Inferior parietal cortex (tissue), 1 donor: ENCODE results near the gene UBE2QL1.
A peak's percentile ranks its signal among the peaks of the same experiment; 100 is the strongest.

Source experiments
- DNase-seq: peaks from one replicate; pipeline ENCODE4 v3.0.0-alpha.2; 2016; ENCODE audit errors: extremely low spot score

The UBE2QL1 gene

GRCh38 chr5:6454628-6455053 lies 6.0 kb downstream of the UBE2QL1 start:
- no peak for DNase-seq

GRCh38 chr5:6455571-6456200 lies 7.0 kb downstream of the UBE2QL1 start:
- DNase-seq, result no peak

GRCh38 chr5:6456766-6457370 lies 8.2 kb downstream of the UBE2QL1 start:
- DNase-seq, result no peak

GRCh38 chr5:6457592-6457991 lies 8.9 kb downstream of the UBE2QL1 start:
- DNase-seq, result no peak

- DNase-seq, result no peak
Observed at GRCh38 chr5:6458833-6459232, 10.2 kb downstream of the UBE2QL1 start.

- no peak for DNase-seq
Observed at GRCh38 chr5:6459896-6460295, 11.2 kb downstream of the UBE2QL1 start.

- DNase-seq, result no peak
Observed at GRCh38 chr5:6461006-6461405, 12.3 kb downstream of the UBE2QL1 start.

- DNase-seq, result no peak
Observed at GRCh38 chr5:6461793-6462650, 13.4 kb downstream of the UBE2QL1 start.

- DNase-seq, result peak; percentile 6
Observed at GRCh38 chr5:6462671-6463070, 14.0 kb downstream of the UBE2QL1 start.

- peak; percentile 31 for DNase-seq
Observed at GRCh38 chr5:6464441-6464840, 15.8 kb downstream of the UBE2QL1 start.

- DNase-seq, result no peak
Observed at GRCh38 chr5:6465831-6466790, 17.5 kb downstream of the UBE2QL1 start.

GRCh38 chr5:6466975-6467567 lies 18.4 kb downstream of the UBE2QL1 start:
- peak; percentile 17 for DNase-seq

- DNase-seq, result no peak
Observed at GRCh38 chr5:6467591-6467990, 18.9 kb downstream of the UBE2QL1 start.

- no peak for DNase-seq
Observed at GRCh38 chr5:6468104-6468503, 19.4 kb downstream of the UBE2QL1 start.

- no peak for DNase-seq
Observed at GRCh38 chr5:6468870-6469269, 20.2 kb downstream of the UBE2QL1 start.

GRCh38 chr5:6469836-6470235 lies 21.2 kb downstream of the UBE2QL1 start:
- DNase-seq, result no peak

- no peak for DNase-seq
Observed at GRCh38 chr5:6470672-6471071, 22.0 kb downstream of the UBE2QL1 start.

GRCh38 chr5:6471252-6471651 lies 22.6 kb downstream of the UBE2QL1 start:
- DNase-seq, result no peak

GRCh38 chr5:6472792-6473191 lies 24.1 kb downstream of the UBE2QL1 start:
- no peak for DNase-seq

- no peak for DNase-seq
Observed at GRCh38 chr5:6473284-6473683, 24.6 kb downstream of the UBE2QL1 start.

GRCh38 chr5:6475626-6476312 lies 27.1 kb downstream of the UBE2QL1 start:
- DNase-seq, result no peak
